Activated naive CD8-positive, alpha-beta T cell treated with anti-CD3 and anti-CD28 coated beads for 36 hours (primary cell): Measurements from ENCODE around the gene ELFN2. TPM values are rescaled to one million over a fixed set of nuclear protein-coding genes. Genes with fewer than 3 reads are reported as not detected.

ENCODE experiments used
- DNase-seq: peaks from one replicate; pipeline ENCODE4 v3.0.0; 2021
- H3K27ac Mint-ChIP-seq: one replicate; pipeline ENCODE4 v1.8.0; 2022; ENCODE audit warnings: mild to moderate bottlenecking, moderate library complexity, mixed read lengths
- H3K27me3 Mint-ChIP-seq: one replicate; pipeline ENCODE4 v1.8.0; 2022; ENCODE audit warnings: mild to moderate bottlenecking, mixed read lengths
- H3K36me3 Mint-ChIP-seq: one replicate; pipeline ENCODE4 v1.8.0; 2021; ENCODE audit warnings: mild to moderate bottlenecking, mixed read lengths
- H3K4me1 Mint-ChIP-seq: one replicate; pipeline ENCODE4 v1.8.0; 2021; ENCODE audit warnings: mixed read lengths
- H3K4me3 Mint-ChIP-seq: one replicate; pipeline ENCODE4 v1.8.0; 2022; ENCODE audit warnings: mild to moderate bottlenecking, moderate library complexity, mixed read lengths
- H3K9me3 Mint-ChIP-seq: one replicate; pipeline ENCODE4 v1.8.0; 2022; ENCODE audit warnings: mixed read lengths
- total RNA-seq, 2 experiments: library from RNA; stranded (reverse); gene quantifications; one replicate each; pipeline ENCODE4 v1.2.3, GENCODE V29; 2021

ELFN2 gene
- total RNA-seq, 2 experiments from 2014 or later: 0.06 to 0.20 TPM

- H3K4me1 Mint-ChIP-seq: no peaks in the 10 kb centered on the region
- H3K27ac Mint-ChIP-seq: no peak overlapping the region
- no peak overlapping the region for H3K4me3 Mint-ChIP-seq
- no peaks in the 10 kb centered on the region for H3K9me3 Mint-ChIP-seq
- no peak for DNase-seq
- H3K36me3 Mint-ChIP-seq: no peaks in the 10 kb centered on the region
- H3K27me3 Mint-ChIP-seq: no peaks in the 10 kb centered on the region
Observed at GRCh38 chr22:37343348-37343747, 83.9 kb downstream of the ELFN2 start.

GRCh38 chr22:37342065-37342464 is 85.2 kb downstream of the ELFN2 start:
- no peaks in the 10 kb centered on the region for H3K9me3 Mint-ChIP-seq
- H3K27ac Mint-ChIP-seq: no peak overlapping the region
- H3K4me3 Mint-ChIP-seq: no peak overlapping the region
- no peaks in the 10 kb centered on the region for H3K36me3 Mint-ChIP-seq
- no peaks in the 10 kb centered on the region for H3K4me1 Mint-ChIP-seq
- DNase-seq: no peak
- H3K27me3 Mint-ChIP-seq: no peaks in the 10 kb centered on the region

- H3K9me3 Mint-ChIP-seq: no peaks in the 10 kb centered on the region
- no peaks in the 10 kb centered on the region for H3K4me1 Mint-ChIP-seq
- H3K27me3 Mint-ChIP-seq: peaks cover 4% of the 10 kb centered on the region
- H3K4me3 Mint-ChIP-seq: no peak overlapping the region
- H3K27ac Mint-ChIP-seq: no peak overlapping the region
- no peaks in the 10 kb centered on the region for H3K36me3 Mint-ChIP-seq
- no peak for DNase-seq
Observed at GRCh38 chr22:37340331-37341262, 86.7 kb downstream of the ELFN2 start.

- peaks cover 21% of the 10 kb centered on the region for H3K27me3 Mint-ChIP-seq
- H3K4me1 Mint-ChIP-seq: peaks cover 6% of the 10 kb centered on the region
- no peak overlapping the region for H3K27ac Mint-ChIP-seq
- DNase-seq: no peak
- no peaks in the 10 kb centered on the region for H3K9me3 Mint-ChIP-seq
- no peak overlapping the region for H3K4me3 Mint-ChIP-seq
- H3K36me3 Mint-ChIP-seq: no peaks in the 10 kb centered on the region
Observed at GRCh38 chr22:37338539-37339246, 88.6 kb downstream of the ELFN2 start.

- H3K9me3 Mint-ChIP-seq: no peaks in the 10 kb centered on the region
- peaks cover 34% of the 10 kb centered on the region for H3K27me3 Mint-ChIP-seq
- H3K27ac Mint-ChIP-seq: no peak overlapping the region
- H3K36me3 Mint-ChIP-seq: no peaks in the 10 kb centered on the region
- H3K4me3 Mint-ChIP-seq: no peak overlapping the region
- peaks cover 6% of the 10 kb centered on the region for H3K4me1 Mint-ChIP-seq
- DNase-seq: no peak
Observed at GRCh38 chr22:37337204-37337943, 89.9 kb downstream of the ELFN2 start.

- H3K4me1 Mint-ChIP-seq: peaks cover 6% of the 10 kb centered on the region
- DNase-seq: no peak
- no peak overlapping the region for H3K27ac Mint-ChIP-seq
- H3K4me3 Mint-ChIP-seq: no peak overlapping the region
- no peaks in the 10 kb centered on the region for H3K9me3 Mint-ChIP-seq
- H3K27me3 Mint-ChIP-seq: peaks cover 38% of the 10 kb centered on the region
- no peaks in the 10 kb centered on the region for H3K36me3 Mint-ChIP-seq
Observed at GRCh38 chr22:37336579-37336978, 90.7 kb downstream of the ELFN2 start.

- H3K36me3 Mint-ChIP-seq: no peaks in the 10 kb centered on the region
- H3K4me3 Mint-ChIP-seq: no peak overlapping the region
- H3K27ac Mint-ChIP-seq: no peak overlapping the region
- no peaks in the 10 kb centered on the region for H3K9me3 Mint-ChIP-seq
- H3K4me1 Mint-ChIP-seq: peaks cover 6% of the 10 kb centered on the region
- peaks cover 42% of the 10 kb centered on the region for H3K27me3 Mint-ChIP-seq
- no peak for DNase-seq
Observed at GRCh38 chr22:37335806-37336199, 91.5 kb downstream of the ELFN2 start.

- Mint-ChIP-seq H3K27me3 (peaks cover 45% of the 10 kb centered on the region), H3K9me3 (no peaks in the 10 kb centered on the region), H3K27ac (no peak overlapping the region), H3K4me3 (peak overlapping the region; percentile 42), H3K36me3 (no peaks in the 10 kb centered on the region), H3K4me1 (peaks cover 6% of the 10 kb centered on the region)
- no peak for DNase-seq
Observed at GRCh38 chr22:37334859-37335805, 92.1 kb downstream of the ELFN2 start.

- Mint-ChIP-seq H3K36me3 (no peaks in the 10 kb centered on the region), H3K9me3 (no peaks in the 10 kb centered on the region), H3K4me3 (no peak overlapping the region), H3K27me3 (peaks cover 52% of the 10 kb centered on the region), H3K4me1 (peaks cover 6% of the 10 kb centered on the region), H3K27ac (no peak overlapping the region)
- DNase-seq: no peak
Observed at GRCh38 chr22:37334461-37334858, 92.8 kb downstream of the ELFN2 start.

GRCh38 chr22:37333724-37334460 is 93.4 kb downstream of the ELFN2 start:
- H3K36me3 Mint-ChIP-seq: no peaks in the 10 kb centered on the region
- no peak overlapping the region for H3K27ac Mint-ChIP-seq
- H3K4me1 Mint-ChIP-seq: peaks cover 6% of the 10 kb centered on the region
- no peak for DNase-seq
- no peak overlapping the region for H3K4me3 Mint-ChIP-seq
- no peaks in the 10 kb centered on the region for H3K9me3 Mint-ChIP-seq
- H3K27me3 Mint-ChIP-seq: peaks cover 57% of the 10 kb centered on the region

GRCh38 chr22:37331856-37332536 is 95.3 kb downstream of the ELFN2 start:
- Mint-ChIP-seq H3K4me1 (peaks cover 6% of the 10 kb centered on the region), H3K27ac (no peak overlapping the region), H3K9me3 (no peaks in the 10 kb centered on the region), H3K36me3 (no peaks in the 10 kb centered on the region), H3K4me3 (no peak overlapping the region), H3K27me3 (peaks cover 76% of the 10 kb centered on the region)
- DNase-seq: no peak

GRCh38 chr22:37331034-37331428 is 96.2 kb downstream of the ELFN2 start:
- Mint-ChIP-seq H3K9me3 (no peaks in the 10 kb centered on the region), H3K36me3 (no peaks in the 10 kb centered on the region), H3K4me3 (no peak overlapping the region), H3K27me3 (peaks cover 86% of the 10 kb centered on the region), H3K4me1 (peaks cover 6% of the 10 kb centered on the region), H3K27ac (no peak overlapping the region)
- DNase-seq: no peak
